Naive thymus-derived CD8-positive, alpha-beta T cell (primary cell): ENCODE results near the gene GAL3ST3. TPM values are rescaled to one million over a fixed set of nuclear protein-coding genes. Genes with fewer than 3 reads are reported as not detected.

Experiments used
- ATAC-seq, 2 donors: fragments of 150-1000 bp; cut with Tn5 transposase in 1 of 2; sonication (Bioruptor Pico), chemical (Tn5 transposase) in 1 of 2; 1 replicate in 1 of 2; 2 replicates in 1 of 2; pipeline ENCODE4 v1.10.0; 2021; ENCODE audit warnings: mild to moderate bottlenecking in 2 of 2, moderate library complexity in 2 of 2
- POLR2A ChIA-PET: fragments of 350-600 bp; sonication (Branson Sonifier 250); formaldehyde crosslinking; loops from one replicate; lab custom pipeline; 2021; ENCODE audit warnings: antibody characterized with exemption; lab: Charles Lee
- DNase-seq, 10 donors: peaks; one replicate each; pipeline versions ENCODE4 v3.0.0 to v3.0.0-alpha.2; 2020 to 2022
- H3K27ac Mint-ChIP-seq, 10 donors: one replicate each; pipeline ENCODE4 v1.8.0; 2020 to 2022; ENCODE audit warnings: mild to moderate bottlenecking in 10 of 10, mixed read lengths in 10 of 10, moderate library complexity in 4 of 10, inconsistent platforms in 1 of 10
- H3K27me3 Mint-ChIP-seq, 5 donors: one replicate each; pipeline ENCODE4 v1.8.0; 2021 to 2022; ENCODE audit warnings: mixed read lengths in 5 of 5
- H3K36me3 Mint-ChIP-seq, 3 donors: one replicate each; pipeline ENCODE4 v1.8.0; 2020 to 2022; ENCODE audit warnings: mixed read lengths in 3 of 3, mild to moderate bottlenecking in 2 of 3, inconsistent platforms in 1 of 3
- H3K4me1 Mint-ChIP-seq, 4 donors: one replicate each; pipeline ENCODE4 v1.8.0; 2021 to 2022; ENCODE audit warnings: mixed read lengths in 4 of 4
- H3K4me3 Mint-ChIP-seq, 10 donors: one replicate each; pipeline ENCODE4 v1.8.0; 2020 to 2022; ENCODE audit warnings: mild to moderate bottlenecking in 10 of 10, mixed read lengths in 10 of 10, moderate library complexity in 6 of 10, inconsistent platforms in 1 of 10
- H3K9me3 Mint-ChIP-seq, 9 donors: one replicate each; pipeline ENCODE4 v1.8.0; 2020 to 2022; ENCODE audit warnings: mixed read lengths in 9 of 9, mild to moderate bottlenecking in 3 of 9, inconsistent platforms in 1 of 9, moderate library complexity in 1 of 9
- polyA plus RNA-seq, 3 donors: library from polyadenylated mRNA; unstranded; fragments of 300-500 nt; fragmentation: Illumina TruSeq; gene quantifications; one replicate each; pipeline ENCODE4 v1.2.3, GENCODE V29; 2021
- total RNA-seq, 8 experiments: library from RNA in 2 of 8; stranded (reverse) in 2 of 8; gene quantifications; one replicate each; pipeline ENCODE4 v1.2.3 and lab custom pipeline; 2021 to 2026

The GAL3ST3 gene
- total and polyA plus RNA-seq, 5 experiments from 2014 or later: 0.27 TPM; not detected in 4

DNA sequence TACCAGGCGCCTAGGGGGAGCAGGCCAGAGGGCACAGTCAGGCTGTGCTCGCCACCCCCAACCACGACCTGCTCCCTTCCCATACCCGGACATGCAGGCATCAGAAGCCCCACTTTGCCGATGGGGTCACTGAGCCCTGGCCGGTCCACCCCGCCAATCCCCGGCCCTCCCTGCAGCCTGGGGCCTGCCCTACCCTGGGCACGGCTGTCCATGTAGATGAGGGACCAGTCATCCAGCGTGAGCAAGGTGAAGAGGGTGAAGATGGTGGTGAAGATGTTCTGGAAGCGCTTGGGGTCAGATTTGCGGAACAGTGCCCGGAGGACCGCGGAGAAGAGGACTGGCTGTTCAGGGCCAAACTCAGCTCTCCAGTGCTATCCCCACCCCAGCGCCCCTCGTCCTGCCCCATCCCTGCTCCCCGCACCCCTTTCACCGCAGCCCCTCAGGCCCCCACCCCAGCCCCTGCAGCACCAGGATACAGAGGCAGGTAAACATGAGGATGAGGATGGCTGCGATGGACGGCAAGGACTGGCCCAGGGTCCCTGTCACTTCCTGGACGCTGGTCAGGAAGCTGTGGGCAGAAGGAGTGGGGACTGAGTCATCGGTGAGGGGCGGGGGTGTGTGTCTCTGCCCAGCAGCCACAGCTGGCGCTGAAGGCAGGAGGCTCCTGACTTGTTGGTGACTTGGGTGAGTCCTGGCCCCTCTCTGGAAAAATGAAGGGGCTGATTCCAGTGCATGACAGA lies 28.2 kb downstream of the GAL3ST3 start:
- Mint-ChIP-seq H3K27me3 (peaks cover 1 to 8% (median 4%) of the 10 kb centered on the region in 5 donors), H3K27ac (no peak overlapping the region), H3K4me1 (peaks cover 4 to 14% (median 7%) of the 10 kb centered on the region in 4 donors), H3K4me3 (peak overlapping the region in 1 of 10 donors; percentile 19), H3K36me3 (no peaks in the 10 kb centered on the region), H3K9me3 (no peaks in the 10 kb centered on the region)
- no peak for ATAC-seq
- POLR2A ChIA-PET: interaction anchor here (0.6 to 1.0 kb wide), 2 partner anchors 18 to 215 kb away, joined by 3 read pairs; no protein-coding TSS in a partner anchor
- peak in 1 of 10 donors; percentile 60 for DNase-seq

DNA sequence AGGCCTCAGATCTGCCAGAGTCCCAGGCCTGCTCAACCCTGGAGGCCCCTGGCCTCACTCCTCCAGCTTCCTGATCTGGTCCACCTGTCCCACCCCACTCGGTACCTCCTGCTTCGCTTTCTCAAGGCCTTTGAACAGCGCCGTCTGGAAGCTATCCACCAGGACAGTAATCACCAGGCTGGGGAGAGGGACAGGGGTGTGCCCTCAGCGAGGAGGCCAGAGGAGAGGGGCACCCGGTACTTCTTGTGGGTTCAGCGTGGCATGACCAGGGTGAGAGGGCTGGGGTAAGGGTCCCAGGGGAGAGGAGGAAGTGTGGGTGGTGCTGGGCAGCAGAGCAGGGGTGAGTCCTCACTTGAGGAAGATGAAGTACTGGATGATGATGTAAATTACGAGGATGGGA lies 28.7 kb downstream of the GAL3ST3 start:
- Mint-ChIP-seq H3K27me3 (peaks cover 1 to 8% (median 4%) of the 10 kb centered on the region in 5 donors), H3K36me3 (no peaks in the 10 kb centered on the region), H3K4me1 (peaks cover 4 to 14% (median 7%) of the 10 kb centered on the region in 4 donors), H3K9me3 (no peaks in the 10 kb centered on the region), H3K4me3 (no peak overlapping the region), H3K27ac (no peak overlapping the region)
- DNase-seq: peak in 1 of 10 donors; percentile 40
- no peak for ATAC-seq
- POLR2A ChIA-PET: interaction anchor here (1.0 kb wide), 1 partner anchor 17 kb away, joined by 3 read pairs; no protein-coding TSS in a partner anchor

DNA sequence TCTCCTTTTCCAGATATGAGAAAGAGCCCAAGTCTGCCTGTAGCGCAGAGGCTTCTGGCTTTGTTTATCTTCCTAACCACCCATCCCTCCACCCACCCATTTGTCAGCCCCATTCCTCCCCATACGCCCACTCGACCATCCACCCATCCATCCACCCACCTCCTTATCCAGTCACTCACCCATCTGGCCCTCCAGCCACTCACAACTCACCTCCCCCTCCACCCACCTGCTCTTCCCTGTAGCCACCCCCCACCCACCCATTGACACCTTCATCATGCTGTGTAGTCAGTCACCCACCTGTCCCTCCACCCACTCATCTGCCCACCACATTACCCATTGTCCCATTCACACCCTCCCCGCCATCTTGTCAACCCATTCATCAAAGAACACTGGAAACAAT lies 31.6 kb downstream of the GAL3ST3 start:
- H3K9me3 Mint-ChIP-seq: no peaks in the 10 kb centered on the region

DNA sequence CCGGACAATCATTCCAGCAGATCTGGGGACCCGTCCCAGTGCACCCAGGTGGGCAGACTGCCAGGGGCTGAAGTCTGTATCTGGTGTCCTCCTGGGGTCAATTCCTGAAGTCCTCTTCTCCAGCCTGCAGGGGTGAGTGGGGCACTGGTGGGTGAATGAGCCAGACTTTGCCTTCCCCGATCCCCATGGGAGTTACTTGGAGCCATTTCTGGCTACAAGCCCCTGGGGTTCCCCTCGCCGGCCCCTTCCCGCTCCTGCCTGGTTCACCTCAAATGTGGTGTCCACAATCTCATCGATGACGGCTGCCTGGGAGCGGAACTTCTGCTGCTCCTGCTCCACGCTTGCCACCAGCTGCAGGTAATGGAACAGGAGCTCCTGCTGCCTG lies 32.2 kb downstream of the GAL3ST3 start:
- Mint-ChIP-seq H3K27me3 (peaks cover 1 to 13% (median 6%) of the 10 kb centered on the region in 5 donors), H3K4me3 (no peak overlapping the region), H3K9me3 (no peaks in the 10 kb centered on the region), H3K36me3 (no peaks in the 10 kb centered on the region), H3K27ac (peak overlapping the region in 1 of 10 donors; percentile 53), H3K4me1 (peaks cover 0 to 7% (median 3%) of the 10 kb centered on the region in 4 donors)
- POLR2A ChIA-PET: no interaction called here
- ATAC-seq (no peak), DNase-seq (no peak)

More for the DNA sequence above, 31.6 kb downstream of the GAL3ST3 start:
- Mint-ChIP-seq H3K27ac (peak overlapping the region in 1 of 10 donors; percentile 48), H3K36me3 (no peaks in the 10 kb centered on the region), H3K4me1 (peaks cover 0 to 11% (median 4%) of the 10 kb centered on the region in 4 donors), H3K27me3 (peaks cover 1 to 13% (median 6%) of the 10 kb centered on the region in 5 donors), H3K4me3 (no peak overlapping the region)
- DNase-seq: no peak
- POLR2A ChIA-PET: interaction anchor here (0.7 kb wide), 1 partner anchor 118 kb away, joined by 6 read pairs; no protein-coding TSS in a partner anchor
- no peak for ATAC-seq

DNA sequence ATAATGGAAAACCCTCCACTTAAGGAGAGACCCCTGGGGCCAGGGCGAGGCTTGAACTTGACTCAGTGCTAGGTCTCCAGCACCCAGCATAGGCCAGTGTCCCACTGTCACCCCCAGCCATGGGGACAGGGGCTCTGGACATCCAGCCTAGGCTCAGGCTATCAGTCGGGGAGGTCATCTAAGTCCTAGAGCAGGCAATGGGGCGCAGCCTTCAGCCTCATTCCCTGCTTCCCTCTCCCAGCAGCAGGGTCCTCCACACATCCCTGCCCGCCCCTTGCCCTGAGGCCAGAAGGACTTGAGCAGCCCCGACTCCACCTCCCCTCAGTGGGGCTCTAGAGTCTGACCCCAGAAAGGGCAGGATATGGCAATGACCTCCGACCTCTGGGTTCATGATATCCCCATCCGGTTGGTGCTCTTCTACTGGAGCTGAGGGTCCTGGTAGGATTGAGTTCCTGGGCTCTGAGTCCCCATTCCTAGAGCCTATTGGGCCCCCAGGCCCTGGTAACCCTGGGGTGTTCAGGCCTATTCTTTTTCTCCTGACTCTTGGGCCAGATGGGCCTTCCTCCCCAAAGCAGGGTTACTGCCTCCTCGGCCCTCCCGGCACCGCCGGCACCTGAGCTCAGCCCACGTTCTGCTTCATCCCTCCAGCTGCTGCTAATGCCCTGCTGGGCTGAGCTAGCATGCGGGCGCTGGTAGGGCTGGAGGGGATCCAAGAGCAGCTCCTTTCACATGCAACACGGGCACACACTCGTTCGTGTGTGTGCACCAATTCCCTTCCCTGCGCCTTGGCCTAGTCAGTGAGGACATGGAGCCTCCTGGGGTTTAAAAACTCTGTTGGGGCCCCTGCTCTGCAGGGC lies 32.8 kb downstream of the GAL3ST3 start:
- H3K4me3 Mint-ChIP-seq: no peak overlapping the region
- no peaks in the 10 kb centered on the region for H3K36me3 Mint-ChIP-seq
- H3K27ac Mint-ChIP-seq: peak overlapping the region in 1 of 10 donors; percentile 53
- no peak for DNase-seq
- no peak for ATAC-seq
- POLR2A ChIA-PET: no interaction called here
- H3K27me3 Mint-ChIP-seq: peaks cover 1 to 15% (median 6%) of the 10 kb centered on the region in 5 donors
- H3K4me1 Mint-ChIP-seq: peaks cover 0 to 7% (median 2%) of the 10 kb centered on the region in 4 donors
- no peaks in the 10 kb centered on the region for H3K9me3 Mint-ChIP-seq

DNA sequence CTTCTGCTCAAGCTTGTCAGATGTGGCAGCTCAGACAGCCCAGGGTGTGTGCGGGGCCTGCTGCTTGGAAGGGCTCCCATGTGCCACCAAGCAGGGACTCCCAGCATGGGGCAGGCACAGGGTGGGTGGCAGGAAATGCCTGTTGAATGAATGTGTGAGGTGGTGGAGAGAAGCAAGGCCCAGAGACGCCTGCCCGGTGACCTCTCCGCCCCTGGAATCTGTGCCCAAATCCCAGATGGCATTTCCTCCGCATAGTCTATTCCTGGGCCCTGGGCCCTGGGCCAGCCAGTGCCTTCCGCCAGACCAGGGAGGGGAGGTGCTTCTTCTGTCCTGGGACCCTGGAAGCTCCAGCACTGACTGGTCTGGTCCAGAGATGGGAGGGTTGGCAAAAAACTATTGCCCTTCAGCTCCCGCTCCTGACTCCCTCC lies 33.5 kb downstream of the GAL3ST3 start:
- Mint-ChIP-seq H3K36me3 (no peaks in the 10 kb centered on the region), H3K4me3 (no peak overlapping the region), H3K27me3 (peaks cover 1 to 15% (median 7%) of the 10 kb centered on the region in 5 donors), H3K9me3 (no peaks in the 10 kb centered on the region), H3K27ac (no peak overlapping the region), H3K4me1 (peaks cover 0 to 7% (median under 1%) of the 10 kb centered on the region in 4 donors)
- ATAC-seq (no peak), DNase-seq (peak in 1 of 10 donors; percentile 30)
- POLR2A ChIA-PET: no interaction called here

DNA sequence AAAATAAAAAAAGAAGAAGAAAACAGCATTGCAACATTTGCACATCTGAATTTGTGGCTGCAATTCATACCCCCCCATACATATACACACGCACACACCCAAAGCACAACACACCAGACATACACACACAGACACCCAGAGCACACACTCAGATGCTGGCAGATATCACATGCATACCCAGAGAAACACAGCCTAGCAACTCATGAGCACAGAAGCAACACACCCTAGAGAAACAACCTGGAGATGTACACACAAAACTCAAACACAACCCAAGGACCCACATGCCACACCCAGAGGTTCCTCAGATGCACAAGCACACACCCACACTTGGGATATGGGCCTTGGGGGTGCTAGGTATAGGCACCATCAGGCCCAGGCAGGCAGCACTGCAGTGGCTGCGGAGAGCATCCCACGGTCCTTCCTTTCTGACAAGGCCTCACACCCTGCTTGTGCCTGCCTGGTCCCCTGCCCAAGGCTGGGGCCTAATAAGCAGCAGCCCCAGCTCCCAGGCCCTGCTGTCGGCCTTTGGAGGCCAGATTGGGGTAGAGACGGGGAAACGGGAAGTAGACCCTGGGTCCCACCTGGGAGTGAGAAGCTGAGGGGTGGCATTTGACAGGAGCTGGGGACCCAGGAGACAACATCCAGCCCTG lies 34.0 kb downstream of the GAL3ST3 start:
- H3K9me3 Mint-ChIP-seq: no peaks in the 10 kb centered on the region
- peaks cover 1 to 15% (median 10%) of the 10 kb centered on the region in 5 donors for H3K27me3 Mint-ChIP-seq
- no peaks in the 10 kb centered on the region for H3K36me3 Mint-ChIP-seq
- no peak overlapping the region for H3K27ac Mint-ChIP-seq
- DNase-seq (peak in 1 of 10 donors; percentile 41), ATAC-seq (no peak)
- no peak overlapping the region for H3K4me3 Mint-ChIP-seq
- H3K4me1 Mint-ChIP-seq: peaks cover 0 to 7% (median 2%) of the 10 kb centered on the region in 4 donors
- POLR2A ChIA-PET: no interaction called here

DNA sequence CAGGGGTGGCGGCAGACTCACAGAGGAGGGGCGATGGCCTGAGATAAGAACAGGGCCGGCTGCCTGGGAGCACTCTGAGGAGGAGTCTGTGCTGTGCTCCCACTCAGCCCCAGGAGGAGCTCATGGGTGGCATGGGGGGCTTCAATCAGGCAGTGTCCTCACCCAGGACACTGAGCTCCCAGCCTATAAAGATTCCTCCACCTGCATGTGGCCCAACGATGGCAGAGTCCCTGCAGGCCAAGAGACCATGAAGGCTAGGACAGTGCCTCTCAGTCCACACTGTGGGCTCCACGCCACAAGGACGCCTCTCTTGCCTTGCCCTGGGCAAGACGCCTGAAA lies 35.2 kb downstream of the GAL3ST3 start:
- Mint-ChIP-seq H3K27me3 (peaks cover 1 to 15% (median 10%) of the 10 kb centered on the region in 5 donors), H3K27ac (no peak overlapping the region), H3K4me3 (no peak overlapping the region), H3K9me3 (no peaks in the 10 kb centered on the region), H3K36me3 (no peaks in the 10 kb centered on the region), H3K4me1 (peaks cover 0 to 7% (median 2%) of the 10 kb centered on the region in 4 donors)
- DNase-seq (peak in 1 of 10 donors; percentile 45), ATAC-seq (no peak)
- POLR2A ChIA-PET: interaction anchor here (0.6 kb wide), 1 partner anchor 564 kb away, joined by 4 read pairs; no protein-coding TSS in a partner anchor

DNA sequence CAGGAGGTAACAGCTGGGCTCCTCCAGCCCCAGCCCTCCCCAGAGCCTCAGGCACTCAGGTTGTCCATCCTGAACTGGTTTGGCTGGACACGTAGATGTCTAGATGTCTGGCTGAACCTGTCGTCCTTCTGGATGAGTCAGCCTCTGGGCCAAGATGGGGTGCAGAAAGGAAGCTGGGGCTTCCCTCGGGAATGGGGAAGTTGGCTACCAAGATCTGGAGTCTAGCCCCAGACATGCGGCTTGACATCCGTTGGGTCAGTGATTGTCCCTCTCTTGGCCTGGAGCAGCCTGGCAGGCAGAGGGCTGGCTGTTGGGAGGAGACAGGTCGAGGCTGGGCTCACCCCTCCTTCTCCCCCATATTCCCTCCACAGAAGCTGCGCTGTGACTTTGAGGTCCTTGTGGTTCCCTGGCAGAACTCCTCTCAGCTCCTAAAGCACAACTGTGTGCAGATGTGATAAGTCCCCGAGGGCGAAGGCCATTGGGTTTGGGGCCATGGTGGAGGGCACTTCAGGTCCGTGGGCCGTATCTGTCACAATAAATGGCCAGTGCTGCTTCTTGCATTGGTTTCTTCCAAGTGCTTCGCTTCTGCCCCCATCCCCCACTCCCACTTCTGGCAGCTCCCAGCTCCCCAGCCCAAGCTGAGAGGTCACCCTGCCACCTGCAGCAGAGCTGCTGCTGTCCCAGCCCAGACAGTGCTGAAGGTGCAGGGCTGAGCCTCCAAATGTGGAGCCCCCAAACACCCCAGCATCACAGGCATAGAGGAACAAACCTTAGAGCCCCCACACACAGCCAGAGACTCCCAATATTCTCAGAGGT lies 35.8 kb downstream of the GAL3ST3 start:
- peaks cover 0 to 7% (median 2%) of the 10 kb centered on the region in 4 donors for H3K4me1 Mint-ChIP-seq
- ATAC-seq: no peak
- POLR2A ChIA-PET: interaction anchor here (1.3 to 1.4 kb wide), 3 partner anchors 9 to 19 kb away, joined by 3 to 4 read pairs (median 4); partner anchors contain the start of gene BANF1
- no peaks in the 10 kb centered on the region for H3K9me3 Mint-ChIP-seq
- DNase-seq: peak in 1 of 10 donors; percentile 55
- peaks cover 1 to 15% (median 10%) of the 10 kb centered on the region in 5 donors for H3K27me3 Mint-ChIP-seq
- peak overlapping the region in 2 of 10 donors; percentile 18 to 56 for H3K27ac Mint-ChIP-seq
- H3K4me3 Mint-ChIP-seq: peak overlapping the region in 1 of 10 donors; percentile 23
- no peaks in the 10 kb centered on the region for H3K36me3 Mint-ChIP-seq

DNA sequence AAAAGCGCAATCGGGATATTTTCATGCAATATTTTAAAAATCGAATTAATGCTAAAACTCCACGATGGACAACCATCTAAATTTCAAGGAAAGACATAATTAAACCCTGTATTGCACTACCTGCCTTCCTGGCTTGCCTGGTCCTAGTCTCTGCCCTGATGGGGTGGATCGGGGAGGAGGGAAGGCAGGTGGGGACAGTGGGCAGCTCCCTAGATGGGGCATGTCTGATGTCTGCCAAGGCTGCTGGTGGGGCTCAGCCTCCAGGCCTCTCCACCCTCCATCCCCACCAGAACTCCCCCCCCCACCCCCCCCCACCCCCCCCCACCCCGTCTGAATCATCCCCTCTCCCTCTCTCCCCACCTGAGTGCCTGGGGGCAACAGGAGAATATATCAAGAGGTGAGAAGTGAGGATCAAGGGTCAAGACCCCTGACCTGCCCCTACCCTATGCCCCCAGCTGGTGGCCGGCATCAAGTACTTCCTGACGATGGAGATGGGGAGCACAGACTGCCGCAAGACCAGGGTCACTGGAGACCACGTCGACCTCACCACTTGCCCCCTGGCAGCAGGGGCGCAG lies 36.5 kb downstream of the GAL3ST3 start:
- POLR2A ChIA-PET: interaction anchor here (0.6 to 1.4 kb wide), 4 partner anchors 10 to 40 kb away, joined by 3 to 4 read pairs (median 4); partner anchors contain the start of gene BANF1
- ATAC-seq (peak in 1 of 2 donors; percentile 26), DNase-seq (peak in 1 of 10 donors; percentile 32)
- H3K9me3 Mint-ChIP-seq: no peaks in the 10 kb centered on the region
- H3K36me3 Mint-ChIP-seq: no peaks in the 10 kb centered on the region
- peak overlapping the region in 4 of 10 donors; percentile 29 to 69 (median 47) for H3K4me3 Mint-ChIP-seq
- peak overlapping the region in 1 of 10 donors; percentile 56 for H3K27ac Mint-ChIP-seq
- peaks cover 0 to 4% (median 2%) of the 10 kb centered on the region in 4 donors for H3K4me1 Mint-ChIP-seq
- H3K27me3 Mint-ChIP-seq: peaks cover 1 to 15% (median 10%) of the 10 kb centered on the region in 5 donors
